Stimulated activated CD8-positive, alpha-beta memory T cell treated with anti-CD3 and anti-CD28 coated beads, Interleukin-15, amount 100 ng/mL, for 48 hours (primary cell): ENCODE data around the gene BCAS1.
A peak's percentile ranks its signal among the peaks of the same experiment; 100 is the strongest.

ENCODE experiments used
- DNase-seq, 2 donors: peaks; one replicate each; pipeline ENCODE4 v3.0.0-alpha.2; 2020; ENCODE audit warnings: low read depth in 2 of 2

Gene BCAS1

GRCh38 chr20:54048481-54048880, 21.9 kb downstream of the BCAS1 start:
- DNase-seq, result no peak

DNA sequence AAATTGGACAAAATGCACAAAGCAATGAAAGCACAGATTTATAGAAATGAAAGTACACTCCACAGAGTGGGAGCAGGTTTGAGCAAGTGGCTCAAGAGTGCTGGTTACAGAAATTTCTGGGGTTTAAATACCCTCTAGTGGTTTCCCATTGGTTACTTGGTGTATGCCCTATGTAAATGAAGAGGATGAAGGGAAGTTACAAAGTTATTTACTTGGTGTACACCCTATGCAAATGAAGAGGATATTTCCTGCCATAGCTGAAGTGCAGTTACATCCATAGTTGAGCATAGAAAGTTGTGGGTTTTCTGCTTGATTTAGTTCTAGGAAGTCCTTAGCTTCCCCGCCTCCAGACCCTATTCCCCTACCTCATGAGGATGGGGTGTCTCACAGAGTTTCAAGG, 22.7 kb downstream of the BCAS1 start:
- no peak for DNase-seq

- DNase-seq, result no peak
These were observed 23.3 kb downstream of the BCAS1 start for GRCh38 chr20:54047048-54047447.

DNA sequence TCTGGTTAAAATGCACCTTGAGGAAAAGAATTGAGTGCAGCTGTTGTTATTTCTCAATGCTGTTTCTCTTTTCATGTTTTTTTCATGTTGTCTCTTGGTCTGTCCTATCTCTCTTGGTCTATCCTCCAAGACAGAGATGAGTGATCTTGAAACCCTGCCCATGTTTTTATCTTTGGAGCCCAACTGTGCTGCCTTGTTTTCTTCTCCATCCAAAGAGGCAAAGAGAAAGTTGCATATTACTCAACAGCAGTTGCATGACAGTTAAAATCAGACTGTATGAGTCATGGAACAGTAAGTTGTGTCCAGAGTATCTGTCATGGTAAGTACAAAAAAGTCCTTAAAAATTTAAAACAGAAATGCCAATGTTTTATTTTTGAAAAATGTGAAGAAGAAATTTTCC, 26.2 kb downstream of the BCAS1 start:
- no peak for DNase-seq

DNA sequence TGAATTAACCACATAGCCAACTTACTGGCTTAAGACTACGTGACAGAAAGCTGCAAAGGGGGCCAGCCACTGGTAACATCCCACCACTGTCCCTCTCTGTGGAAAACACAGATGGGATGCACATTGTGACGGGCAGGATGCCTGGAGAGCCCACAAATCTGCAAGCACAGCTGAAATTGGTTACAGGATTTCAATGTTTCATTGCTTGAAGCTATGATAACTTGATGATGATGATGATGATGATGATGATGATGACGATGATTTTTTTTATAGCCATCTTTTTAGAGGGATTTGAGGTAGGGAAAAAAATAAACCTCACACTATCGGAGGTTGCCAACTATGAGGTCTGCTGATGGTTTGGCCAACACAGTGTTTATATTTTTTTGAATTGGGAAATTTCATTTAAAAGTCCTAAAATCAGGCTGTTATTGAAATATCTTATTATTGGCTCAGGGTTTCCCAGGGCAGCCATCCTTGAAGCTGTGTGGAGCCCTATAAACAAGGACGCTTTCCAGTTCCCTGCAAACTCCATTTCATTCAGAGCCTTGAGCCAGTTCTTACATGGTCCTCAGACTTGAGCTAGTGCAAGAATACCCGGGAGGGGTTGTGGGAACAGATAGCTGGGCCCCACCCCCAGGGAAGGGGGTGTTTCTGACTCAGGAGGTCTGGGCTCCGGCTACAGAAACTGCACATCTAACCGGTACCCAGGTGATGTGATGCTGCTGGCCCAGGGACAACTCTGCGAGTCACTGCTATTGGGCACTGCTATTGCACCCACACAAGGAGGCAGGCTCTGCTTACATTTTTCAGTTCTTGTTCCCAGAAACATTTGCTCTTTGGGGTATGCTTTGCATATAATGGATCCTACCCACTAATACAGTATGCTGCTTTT, 27.1 kb downstream of the BCAS1 start:
- peak in 1 of 2 donors; percentile 6 for DNase-seq

GRCh38 chr20:54042021-54042420, 28.4 kb downstream of the BCAS1 start:
- DNase-seq, result no peak

- no peak for DNase-seq
These were observed 29.1 kb downstream of the BCAS1 start for GRCh38 chr20:54041336-54041735.

DNA sequence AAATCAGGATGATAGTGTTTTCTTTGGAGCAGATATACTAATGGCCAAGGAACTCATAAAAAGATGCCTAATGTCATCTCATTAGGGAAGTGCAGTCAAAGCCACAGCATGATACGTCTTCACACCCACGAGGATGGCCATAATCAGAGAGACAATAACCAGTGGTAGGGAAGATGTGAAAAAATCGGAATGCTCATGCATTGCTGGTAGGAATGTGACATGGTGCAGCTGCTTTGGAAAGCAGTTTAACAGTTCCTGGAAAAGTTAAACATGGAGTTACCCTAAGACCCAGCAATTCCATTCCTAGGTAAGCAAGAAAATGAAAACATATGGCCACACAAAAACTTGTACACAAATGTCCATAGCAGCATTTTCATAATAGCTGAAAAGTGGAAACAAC, 29.9 kb downstream of the BCAS1 start:
- no peak for DNase-seq

DNA sequence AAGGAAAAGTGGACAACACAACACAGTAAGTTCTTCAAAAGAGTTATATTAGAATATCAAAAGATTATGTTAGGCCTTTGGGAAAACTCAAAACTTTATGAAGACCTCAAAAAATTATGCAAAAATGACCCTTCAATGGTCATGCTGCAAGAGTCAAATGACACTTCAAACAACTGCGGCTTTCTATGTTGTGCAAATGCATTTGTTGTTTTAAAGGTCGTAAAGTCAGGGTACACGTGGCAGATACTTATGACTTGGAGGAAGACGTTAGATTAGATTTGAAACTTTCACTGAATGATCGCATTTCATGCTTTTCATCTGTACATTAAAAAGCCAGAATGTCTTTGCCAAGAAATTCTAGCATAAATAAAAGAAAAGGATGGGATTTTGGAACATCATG, 31.4 kb downstream of the BCAS1 start:
- no peak for DNase-seq

DNA sequence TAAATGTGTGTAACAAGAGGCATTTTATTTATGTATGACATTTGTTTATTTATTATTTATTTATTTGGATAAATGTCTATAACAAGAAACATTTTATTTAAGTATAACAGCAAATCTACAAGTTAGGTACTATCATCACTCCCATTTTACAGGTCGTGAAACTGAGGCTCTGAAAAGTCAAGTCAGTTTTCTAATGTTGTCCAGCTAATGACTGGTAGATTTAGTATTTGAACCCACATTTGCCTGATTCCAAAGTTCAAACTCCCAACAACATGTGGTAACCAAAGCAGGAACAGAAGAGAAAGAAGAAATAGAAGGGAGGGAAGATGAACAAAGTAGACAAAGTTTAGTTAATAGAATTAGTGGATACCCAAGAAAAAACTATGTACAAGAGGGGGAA, 32.9 kb downstream of the BCAS1 start:
- DNase-seq, result no peak

GRCh38 chr20:54029643-54030042, 40.8 kb downstream of the BCAS1 start:
- no peak for DNase-seq

- no peak for DNase-seq
These were observed 41.2 kb downstream of the BCAS1 start for GRCh38 chr20:54029176-54029575.

DNA sequence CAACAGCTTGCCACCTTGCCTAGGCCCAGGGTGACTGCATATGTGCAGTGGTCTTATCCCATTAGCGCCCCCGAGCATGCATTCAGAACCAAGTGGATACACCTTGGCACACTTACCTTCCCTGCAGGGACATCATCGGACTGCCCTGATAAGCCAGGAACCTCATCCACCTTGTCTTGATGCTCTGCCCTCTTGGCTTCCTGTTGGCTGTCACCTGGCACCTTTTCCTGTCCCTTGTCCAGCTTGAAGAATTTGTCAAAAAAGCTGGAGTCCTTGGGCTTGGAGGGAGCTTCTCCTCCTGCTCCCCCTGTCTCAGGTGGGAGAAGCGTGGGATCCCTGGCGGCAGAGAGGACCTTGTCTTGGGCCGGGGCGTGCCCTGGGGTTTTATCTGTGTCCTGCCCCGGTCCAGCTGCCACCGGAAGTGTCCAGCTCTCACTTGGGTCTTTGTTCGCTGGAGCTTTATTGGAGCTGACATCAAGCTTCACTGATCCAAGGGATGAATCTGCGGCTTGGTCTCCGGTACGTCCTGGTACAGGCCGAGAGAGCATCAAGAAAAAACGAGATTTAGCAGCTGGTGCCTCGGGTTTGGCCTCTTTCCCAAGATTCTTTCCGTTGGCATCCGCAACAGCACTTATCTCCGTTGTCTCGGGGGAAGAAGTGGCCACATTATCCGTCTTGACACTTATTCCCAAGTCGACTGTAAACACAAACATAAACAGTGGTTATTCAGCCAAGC, 42.0 kb downstream of the BCAS1 start:
- DNase-seq, result no peak

DNA sequence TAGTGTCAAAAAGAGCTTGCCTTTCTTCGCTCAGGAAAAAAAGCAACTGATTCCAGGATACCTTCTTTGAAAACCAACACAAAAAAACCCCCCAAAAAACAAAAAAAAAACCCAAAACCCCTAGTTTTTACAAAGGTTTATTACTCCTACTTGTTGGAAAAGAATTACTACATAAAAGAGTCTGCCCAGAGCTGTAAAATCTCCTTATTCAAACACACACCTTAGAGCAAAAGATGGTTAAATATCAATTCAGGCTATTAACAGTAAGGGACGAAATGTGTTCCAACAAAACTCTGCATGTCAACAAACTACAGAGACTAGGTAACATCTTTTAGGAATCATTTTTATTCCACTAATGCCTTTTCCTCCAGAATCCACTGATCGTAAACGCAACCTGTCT, 42.7 kb downstream of the BCAS1 start:
- DNase-seq, result no peak

GRCh38 chr20:54026295-54027064, 43.9 kb downstream of the BCAS1 start:
- no peak for DNase-seq

DNA sequence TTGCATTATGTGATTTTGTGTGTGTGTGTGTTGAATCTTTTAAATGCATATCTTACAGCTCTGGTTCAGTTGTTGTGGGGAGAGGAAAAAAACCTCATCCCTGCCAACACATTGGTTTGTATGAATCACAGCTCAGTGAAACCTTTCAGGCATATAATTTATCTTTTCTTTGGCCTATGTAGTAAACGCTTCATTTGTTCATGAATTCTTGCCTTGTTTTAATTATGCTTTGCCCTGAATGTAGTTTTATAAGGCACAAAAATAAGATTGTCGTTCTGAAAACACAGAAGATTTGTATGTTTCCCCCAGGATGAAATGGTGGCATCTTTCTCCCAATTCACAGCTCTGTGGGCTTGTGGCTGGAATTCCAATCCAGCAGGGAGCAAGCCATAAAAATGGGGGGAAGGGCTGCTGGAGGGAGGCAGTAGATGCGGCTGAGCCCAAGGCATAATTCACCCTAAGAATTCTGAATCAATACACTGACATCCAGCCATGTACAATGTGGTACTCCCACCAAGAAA, 45.1 kb downstream of the BCAS1 start:
- DNase-seq, result no peak

- DNase-seq, result no peak
These were observed 47.0 kb downstream of the BCAS1 start for GRCh38 chr20:54023406-54023805.

DNA sequence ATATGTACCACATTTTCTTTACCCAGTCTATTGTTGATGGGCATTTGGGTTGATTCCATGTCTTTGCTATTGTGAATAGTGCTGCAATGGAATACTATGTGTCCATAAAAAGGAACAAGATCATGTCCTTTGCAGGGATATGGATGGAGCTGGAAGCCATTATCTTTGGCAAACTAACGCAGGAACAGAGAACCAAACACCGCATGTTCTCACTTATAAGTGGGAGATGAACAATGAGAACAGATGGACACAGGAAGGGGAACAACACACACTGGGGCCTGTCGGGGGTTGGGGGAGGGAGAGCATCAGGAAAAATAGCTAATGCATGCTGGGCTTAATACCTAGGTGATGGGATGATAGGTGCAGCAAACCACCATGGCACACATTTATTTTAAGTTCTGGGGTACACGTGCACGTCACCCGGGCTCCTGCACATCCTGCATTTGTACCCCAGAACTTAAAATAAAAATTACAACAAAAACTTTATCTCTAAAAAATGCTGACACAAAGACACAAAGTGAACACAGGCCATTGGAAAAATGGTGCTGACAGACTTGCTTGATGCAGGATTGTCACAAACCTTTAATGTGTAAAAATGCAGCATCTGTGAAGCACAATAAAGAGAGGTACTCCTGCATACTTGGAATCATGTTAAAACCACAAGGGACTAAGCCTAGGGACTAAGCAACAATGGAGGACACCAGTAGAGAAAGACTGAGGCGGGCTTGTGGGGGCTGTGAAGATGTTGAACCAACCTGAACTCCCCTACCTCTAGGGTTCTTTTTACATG, 48.8 kb downstream of the BCAS1 start:
- no peak for DNase-seq

GRCh38 chr20:54020868-54021267, 49.5 kb downstream of the BCAS1 start:
- DNase-seq, result no peak

GRCh38 chr20:54020348-54020747, 50.0 kb downstream of the BCAS1 start:
- no peak for DNase-seq

- DNase-seq, result no peak
These were observed 50.8 kb downstream of the BCAS1 start for GRCh38 chr20:54019585-54019984.
